Cardiac muscle cell (in vitro differentiated cells and primary cell): Measurements from ENCODE around the gene PCNX2. TPM values are rescaled to one million over a fixed set of nuclear protein-coding genes. Genes with fewer than 3 reads are reported as not detected.
A peak's percentile ranks its signal among the peaks of the same experiment; 100 is the strongest.

Experiments used
- DNase-seq, 2 donors: peaks; one replicate each; pipeline versions ENCODE4 v3.0.0 to v3.0.0-alpha.2; 2010 to 2017; ENCODE audit warnings: low read depth in 1 of 2, low spot score in 1 of 2
- H3K27ac ChIP-seq: fragments of 200-600 bp; sonication (generic); 2 replicates; pipeline ENCODE4 v1.5.1; 2016
- H3K27me3 ChIP-seq: fragments of 200-600 bp; sonication (generic); 2 replicates; pipeline ENCODE4 v1.6.0; 2016; ENCODE audit warnings: control low read depth
- H3K36me3 ChIP-seq: fragments of 200-600 bp; sonication (generic); 2 replicates; pipeline ENCODE4 v1.5.1; 2016; ENCODE audit warnings: control low read depth
- H3K4me1 ChIP-seq: fragments of 200-600 bp; sonication (generic); 2 replicates; pipeline ENCODE4 v1.8.1; 2017; ENCODE audit warnings: low read depth, mild to moderate bottlenecking, mixed run types
- H3K4me3 ChIP-seq: fragments of 200-600 bp; sonication (generic); 2 replicates; pipeline ENCODE4 v1.5.1; 2016; ENCODE audit warnings: mild to moderate bottlenecking
- H3K9me3 ChIP-seq: fragments of 200-600 bp; sonication (generic); 2 replicates; pipeline ENCODE4 v1.5.1; 2017; ENCODE audit warnings: low read depth, mild to moderate bottlenecking, control low read depth
- CTCF ChIP-seq: IDR thresholded peaks from 2 replicates; pipeline ENCODE4 v1.5.1; 2012; ENCODE audit warnings: low read depth, mild to moderate bottlenecking, low read length
- polyA plus RNA-seq: library from polyadenylated mRNA; unstranded; fragments of >200 nt; fragmentation: Nextera tagmentation; extraction: Ambion mirVana; gene quantifications from 2 replicates; pipeline ENCODE4 v1.2.1, GENCODE V29; 2016
- total RNA-seq: library from RNA; depleted of rRNA; stranded (reverse); fragments of >200 nt; gene quantifications from 2 replicates; pipeline ENCODE4 v1.2.3, GENCODE V29; 2016

PCNX2 gene
- total and polyA plus RNA-seq, 2 experiments from 2014 or later = 3.9 to 5.1 TPM

- TF ChIP-seq CTCF = no peak
- Histone ChIP-seq H3K27ac (no peak overlapping the region), H3K27me3 (no peaks in the 10 kb centered on the region), H3K9me3 (no peaks in the 10 kb centered on the region), H3K4me1 (peaks cover 9% of the 10 kb centered on the region), H3K4me3 (no peak overlapping the region), H3K36me3 (peaks cover 31% of the 10 kb centered on the region)
- DNase-seq = peak in 1 of 2 donors; percentile 60
Measured at GRCh38 chr1:232974971-232975370, 320.6 kb downstream of the PCNX2 start.

- no peak for DNase-seq
- Histone ChIP-seq H3K9me3 (no peaks in the 10 kb centered on the region), H3K4me1 (no peaks in the 10 kb centered on the region), H3K27ac (no peak overlapping the region), H3K4me3 (no peak overlapping the region), H3K36me3 (peaks cover 34% of the 10 kb centered on the region), H3K27me3 (no peaks in the 10 kb centered on the region)
- TF ChIP-seq CTCF = no peak
Measured at GRCh38 chr1:232973652-232974611, 321.6 kb downstream of the PCNX2 start.

GRCh38 chr1:232970508-232970907 is 325.0 kb downstream of the PCNX2 start:
- no peak overlapping the region for H3K4me3 ChIP-seq
- no peak for TF ChIP-seq CTCF
- H3K4me1 ChIP-seq = no peaks in the 10 kb centered on the region
- no peaks in the 10 kb centered on the region for H3K9me3 ChIP-seq
- DNase-seq = no peak
- no peak overlapping the region for H3K27ac ChIP-seq
- H3K36me3 ChIP-seq = peaks cover 34% of the 10 kb centered on the region
- no peaks in the 10 kb centered on the region for H3K27me3 ChIP-seq

- TF ChIP-seq CTCF = no peak
- DNase-seq = no peak
- no peak overlapping the region for H3K27ac ChIP-seq
- no peaks in the 10 kb centered on the region for H3K4me1 ChIP-seq
- no peaks in the 10 kb centered on the region for H3K27me3 ChIP-seq
- no peaks in the 10 kb centered on the region for H3K9me3 ChIP-seq
- no peak overlapping the region for H3K4me3 ChIP-seq
- H3K36me3 ChIP-seq = peaks cover 34% of the 10 kb centered on the region
Measured at GRCh38 chr1:232969799-232970198, 325.7 kb downstream of the PCNX2 start.

GRCh38 chr1:232968965-232969364 is 326.6 kb downstream of the PCNX2 start:
- DNase-seq = peak in 1 of 2 donors; percentile 75
- H3K4me1 ChIP-seq = no peaks in the 10 kb centered on the region
- H3K9me3 ChIP-seq = no peaks in the 10 kb centered on the region
- no peaks in the 10 kb centered on the region for H3K27me3 ChIP-seq
- H3K27ac ChIP-seq = no peak overlapping the region
- H3K36me3 ChIP-seq = peaks cover 34% of the 10 kb centered on the region
- no peak overlapping the region for H3K4me3 ChIP-seq
- no peak for TF ChIP-seq CTCF
